Stimulated activated CD4-positive, alpha-beta T cell treated with anti-CD3 and anti-CD28 coated beads, TNF-alpha, amount 100 ng/mL, for 48 hours (primary cell): Measurements from ENCODE around the gene STRN4.
"Not testable (repeated sequence)": the region's sequence is repeated elsewhere in the genome, so short reads cannot be mapped to it uniquely, and the experiment has no call there.

ENCODE experiments used
- DNase-seq, 3 donors: peaks; one replicate each; pipeline ENCODE4 v3.0.0-alpha.2; 2020; ENCODE audit warnings: low read depth in 3 of 3

STRN4 gene

DNA sequence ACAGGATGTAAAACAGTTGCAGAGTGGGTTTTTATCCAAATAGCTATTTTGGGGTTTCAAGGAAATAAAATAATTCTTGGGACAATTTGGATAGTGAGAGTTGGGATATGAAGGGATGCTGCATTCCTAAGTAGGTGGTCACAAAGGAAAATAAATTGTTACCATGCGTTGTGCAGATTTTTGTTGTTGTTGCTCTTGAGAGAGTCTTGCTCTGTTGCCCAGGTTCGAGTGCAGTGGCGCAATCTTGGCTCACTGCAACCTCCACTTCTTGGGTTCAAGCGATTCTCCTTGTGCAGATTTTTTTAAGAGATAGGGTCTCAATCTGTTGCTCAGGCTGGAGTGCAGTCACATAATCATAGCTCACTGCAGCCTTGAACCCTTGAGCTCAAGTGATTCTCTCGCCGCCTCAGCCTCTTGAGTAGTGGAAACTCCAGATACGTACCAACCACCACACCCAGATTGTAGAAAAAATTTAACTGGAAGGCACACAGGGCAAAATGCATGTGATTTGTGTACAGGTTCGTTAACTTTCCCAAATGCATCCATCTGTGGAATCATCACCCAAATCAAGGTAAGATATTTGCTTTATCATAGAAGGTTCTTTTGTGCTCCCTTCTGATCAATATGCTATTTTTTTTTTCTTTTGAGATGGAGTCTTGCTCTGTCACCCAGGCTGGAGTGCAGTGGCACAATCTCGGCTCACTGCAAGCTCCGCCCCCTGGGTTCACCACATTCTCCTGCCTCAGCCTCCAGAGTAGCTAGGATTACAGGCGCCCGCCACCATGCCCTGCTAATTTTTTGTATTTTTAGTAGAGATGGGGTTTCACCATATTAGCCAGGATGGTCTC lies 26.1 kb upstream of the STRN4 start:
- DNase-seq = no peak

DNA sequence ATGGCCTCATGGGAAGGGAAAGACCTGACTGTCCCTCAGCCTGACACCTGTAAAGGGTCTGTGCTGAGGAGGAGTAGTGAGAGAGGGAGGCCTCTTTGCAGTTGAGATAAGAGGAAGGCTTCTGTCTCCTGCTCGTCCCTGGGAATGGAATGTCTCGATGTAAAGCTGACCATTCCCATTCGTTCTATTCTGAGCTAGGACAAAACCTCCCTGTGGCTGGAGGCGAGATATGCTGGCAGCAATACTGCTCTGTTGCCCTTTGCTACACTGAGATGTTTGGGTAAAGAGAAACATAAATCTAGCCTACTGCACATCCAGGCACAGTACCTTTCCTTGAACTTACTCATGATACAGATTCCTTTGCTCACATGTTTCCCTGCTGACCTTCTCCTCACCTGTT lies 22.5 kb upstream of the STRN4 start:
- DNase-seq = not testable (repeated sequence)

DNA sequence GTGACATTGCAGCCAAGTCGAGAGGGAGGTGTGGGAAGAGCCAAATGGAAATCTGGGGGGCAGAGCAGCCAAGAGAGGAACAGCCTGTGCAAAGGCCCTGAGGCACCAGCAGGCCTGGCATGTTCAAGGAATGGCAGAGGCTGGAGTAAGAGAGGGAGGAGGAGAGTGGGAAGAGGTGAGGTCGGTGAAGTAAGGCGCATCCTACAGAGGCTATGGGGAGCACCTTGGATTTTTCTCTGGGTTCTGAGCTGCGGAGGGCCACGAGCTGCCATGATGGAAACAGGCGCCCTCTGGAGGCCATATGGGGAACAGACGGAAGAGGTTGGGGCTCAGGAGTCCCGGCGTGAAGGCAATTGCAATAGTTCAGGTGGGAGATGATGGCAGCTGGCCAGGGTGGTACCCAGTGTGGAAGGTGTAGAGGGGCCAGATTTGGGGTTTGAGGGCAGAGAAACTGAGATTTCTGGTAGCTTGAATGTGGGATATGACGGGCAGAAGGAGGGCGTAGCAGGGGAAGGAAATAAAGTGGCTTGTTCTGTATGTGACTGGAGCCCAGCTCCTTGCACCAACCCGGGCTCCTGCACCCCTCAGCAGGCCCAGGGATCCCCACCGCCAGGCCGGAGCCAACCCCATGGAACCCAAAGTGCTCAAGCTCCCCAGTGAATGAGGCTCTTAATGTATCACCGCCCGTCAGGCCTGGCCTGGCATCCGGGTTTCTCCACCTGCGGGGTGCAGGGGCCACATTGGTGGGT lies 20.5 kb upstream of the STRN4 start:
- DNase-seq = peak; percentile 36 to 43 (median 42)

DNA sequence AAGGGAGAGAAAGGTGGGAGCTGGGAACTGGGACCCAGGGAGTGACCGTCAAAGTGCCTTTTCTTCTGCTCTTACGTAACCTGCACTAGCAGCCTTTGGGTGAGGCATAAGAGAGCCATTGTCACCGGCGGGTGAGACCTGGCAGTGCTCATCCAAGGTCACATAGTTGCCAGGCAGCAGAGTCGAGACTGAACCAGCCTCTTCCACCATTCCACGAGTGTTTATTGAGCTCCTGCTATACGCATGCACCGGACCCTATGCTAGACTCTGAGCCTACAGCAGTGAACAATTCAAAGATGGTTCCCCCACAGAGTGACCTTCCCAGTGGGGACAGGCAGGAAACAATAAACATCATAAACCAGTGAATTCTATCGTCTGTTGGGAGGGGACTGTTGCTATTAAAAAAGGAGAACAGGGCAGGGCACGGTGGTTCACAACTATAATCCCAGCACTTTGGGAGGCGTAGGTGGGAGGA lies 18.6 kb upstream of the STRN4 start:
- DNase-seq = no peak

GRCh38 chr19:46762245-46762890 lies 16.1 kb upstream of the STRN4 start:
- DNase-seq = no peak

DNA sequence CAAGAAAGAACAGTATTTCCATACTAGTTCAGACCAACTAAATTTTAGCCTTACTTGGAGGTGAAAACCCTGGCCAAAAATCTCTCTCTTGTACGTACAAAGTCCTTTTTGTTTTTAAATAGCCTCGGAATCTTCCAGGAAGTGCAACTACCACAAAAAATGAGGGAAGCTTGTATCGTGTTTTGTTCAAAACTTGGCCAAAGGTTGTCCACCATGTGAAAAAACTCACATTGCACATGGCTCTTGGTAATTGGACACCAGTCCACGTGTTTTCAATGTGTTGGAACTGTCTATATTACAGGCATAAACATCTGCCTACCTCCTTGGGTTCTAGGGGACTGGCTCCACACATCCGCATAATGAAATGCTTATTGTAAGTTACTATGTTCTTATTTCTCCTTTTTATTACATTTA lies 15.2 kb upstream of the STRN4 start:
- DNase-seq = no peak

DNA sequence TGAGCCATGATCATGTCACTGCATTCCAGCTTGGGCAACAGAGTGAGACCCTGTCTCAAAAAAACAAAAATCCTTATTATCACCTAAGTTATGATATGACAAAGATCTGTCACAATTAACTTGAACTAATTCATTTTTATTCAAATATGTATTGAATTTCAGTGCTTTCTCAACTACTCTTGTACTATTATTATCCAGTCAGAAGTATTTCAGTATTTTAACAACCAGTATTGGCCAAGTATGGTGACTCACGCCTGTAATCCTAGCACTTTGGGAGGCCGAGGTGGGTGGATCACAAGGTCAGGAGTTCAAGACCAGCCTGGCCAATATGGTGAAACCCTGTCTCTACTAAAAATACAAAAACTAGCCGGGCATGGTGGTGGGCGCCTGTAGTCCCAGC lies 14.6 kb upstream of the STRN4 start:
- not testable (repeated sequence) for DNase-seq

DNA sequence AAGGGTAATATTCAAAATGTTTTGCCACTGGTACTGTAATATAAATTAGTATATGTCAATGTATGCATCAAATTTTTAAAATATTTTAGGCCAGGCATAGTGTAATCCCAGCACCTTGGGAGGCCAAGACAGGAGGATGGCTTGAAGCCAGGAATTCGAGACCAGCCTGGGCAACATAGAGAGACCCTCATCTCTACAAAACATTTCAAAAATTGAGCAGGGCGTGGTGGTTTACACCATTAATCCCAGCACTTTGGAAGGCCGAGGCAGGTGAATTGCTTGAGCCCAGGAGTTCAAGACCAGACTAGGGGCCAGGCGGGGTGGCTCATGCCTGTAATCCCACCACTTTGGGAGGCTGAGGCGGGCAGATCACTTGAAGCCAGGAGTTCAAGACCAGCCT lies 14.1 kb upstream of the STRN4 start:
- DNase-seq = no peak

GRCh38 chr19:46759817-46760333 lies 13.6 kb upstream of the STRN4 start:
- no peak for DNase-seq

GRCh38 chr19:46759206-46759605 lies 13.0 kb upstream of the STRN4 start:
- no peak for DNase-seq

DNA sequence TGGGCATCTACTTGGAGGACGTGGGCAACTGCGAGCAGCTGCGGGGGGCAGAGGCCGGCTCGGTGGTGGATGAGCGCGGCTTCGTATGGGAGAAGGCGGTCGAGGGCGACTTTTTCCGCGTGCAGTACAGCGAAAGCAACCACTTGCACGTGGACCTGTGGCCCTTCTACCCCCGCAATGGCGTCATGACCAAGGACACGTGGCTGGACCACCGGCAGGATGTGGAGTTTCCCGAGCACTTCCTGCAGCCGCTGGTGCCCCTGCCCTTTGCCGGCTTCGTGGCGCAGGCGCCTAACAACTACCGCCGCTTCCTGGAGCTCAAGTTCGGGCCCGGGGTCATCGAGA lies 10.3 kb upstream of the STRN4 start:
- no peak for DNase-seq

DNA sequence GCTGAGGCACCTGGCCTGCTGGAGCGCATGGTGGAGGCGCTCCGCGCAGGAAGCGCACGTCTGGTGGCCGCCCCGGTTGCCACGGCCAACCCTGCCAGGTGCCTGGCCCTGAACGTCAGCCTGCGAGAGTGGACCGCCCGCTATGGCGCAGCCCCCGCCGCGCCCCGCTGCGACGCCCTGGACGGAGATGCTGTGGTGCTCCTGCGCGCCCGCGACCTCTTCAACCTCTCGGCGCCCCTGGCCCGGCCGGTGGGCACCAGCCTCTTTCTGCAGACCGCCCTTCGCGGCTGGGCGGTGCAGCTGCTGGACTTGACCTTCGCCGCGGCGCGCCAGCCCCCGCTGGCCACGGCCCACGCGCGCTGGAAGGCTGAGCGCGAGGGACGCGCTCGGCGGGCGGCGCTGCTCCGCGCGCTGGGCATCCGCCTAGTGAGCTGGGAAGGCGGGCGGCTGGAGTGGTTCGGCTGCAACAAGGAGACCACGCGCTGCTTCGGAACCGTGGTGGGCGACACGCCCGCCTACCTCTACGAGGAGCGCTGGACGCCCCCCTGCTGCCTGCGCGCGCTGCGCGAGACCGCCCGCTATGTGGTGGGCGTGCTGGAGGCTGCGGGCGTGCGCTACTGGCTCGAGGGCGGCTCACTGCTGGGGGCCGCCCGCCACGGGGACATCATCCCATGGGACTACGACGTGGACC lies 9.7 kb upstream of the STRN4 start:
- no peak for DNase-seq

DNA sequence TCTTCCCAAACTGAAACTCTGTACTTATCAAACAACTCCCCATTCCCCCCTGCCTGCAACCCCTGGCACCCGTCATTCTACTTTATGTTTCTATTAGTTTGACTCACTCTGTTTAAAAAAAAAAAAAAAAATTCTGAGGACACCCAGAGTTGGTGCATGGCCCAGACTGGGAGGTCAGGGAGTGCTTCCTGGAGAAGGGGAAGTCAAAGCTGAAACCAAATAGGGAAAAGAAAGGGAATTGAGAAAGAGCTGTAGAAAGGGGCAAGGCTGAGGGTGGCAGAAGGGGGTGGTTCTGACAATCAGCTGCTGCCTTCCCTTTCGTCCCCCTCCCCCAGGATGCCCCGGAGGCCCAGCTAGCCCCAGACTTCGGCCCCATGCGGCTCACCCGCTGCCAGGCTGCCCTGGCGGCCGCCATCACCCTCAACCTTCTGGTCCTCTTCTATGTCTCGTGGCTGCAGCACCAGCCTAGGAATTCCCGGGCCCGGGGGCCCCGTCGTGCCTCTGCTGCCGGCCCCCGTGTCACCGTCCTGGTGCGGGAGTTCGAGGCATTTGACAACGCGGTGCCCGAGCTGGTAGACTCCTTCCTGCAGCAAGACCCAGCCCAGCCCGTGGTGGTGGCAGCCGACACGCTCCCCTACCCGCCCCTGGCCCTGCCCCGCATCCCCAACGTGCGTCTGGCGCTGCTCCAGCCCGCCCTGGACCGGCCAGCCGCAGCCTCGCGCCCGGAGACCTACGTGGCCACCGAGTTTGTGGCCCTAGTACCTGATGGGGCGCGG lies 9.0 kb upstream of the STRN4 start:
- DNase-seq = no peak

GRCh38 chr19:46753420-46754155 lies 7.3 kb upstream of the STRN4 start:
- DNase-seq = peak; percentile 36 to 60 (median 48)

DNA sequence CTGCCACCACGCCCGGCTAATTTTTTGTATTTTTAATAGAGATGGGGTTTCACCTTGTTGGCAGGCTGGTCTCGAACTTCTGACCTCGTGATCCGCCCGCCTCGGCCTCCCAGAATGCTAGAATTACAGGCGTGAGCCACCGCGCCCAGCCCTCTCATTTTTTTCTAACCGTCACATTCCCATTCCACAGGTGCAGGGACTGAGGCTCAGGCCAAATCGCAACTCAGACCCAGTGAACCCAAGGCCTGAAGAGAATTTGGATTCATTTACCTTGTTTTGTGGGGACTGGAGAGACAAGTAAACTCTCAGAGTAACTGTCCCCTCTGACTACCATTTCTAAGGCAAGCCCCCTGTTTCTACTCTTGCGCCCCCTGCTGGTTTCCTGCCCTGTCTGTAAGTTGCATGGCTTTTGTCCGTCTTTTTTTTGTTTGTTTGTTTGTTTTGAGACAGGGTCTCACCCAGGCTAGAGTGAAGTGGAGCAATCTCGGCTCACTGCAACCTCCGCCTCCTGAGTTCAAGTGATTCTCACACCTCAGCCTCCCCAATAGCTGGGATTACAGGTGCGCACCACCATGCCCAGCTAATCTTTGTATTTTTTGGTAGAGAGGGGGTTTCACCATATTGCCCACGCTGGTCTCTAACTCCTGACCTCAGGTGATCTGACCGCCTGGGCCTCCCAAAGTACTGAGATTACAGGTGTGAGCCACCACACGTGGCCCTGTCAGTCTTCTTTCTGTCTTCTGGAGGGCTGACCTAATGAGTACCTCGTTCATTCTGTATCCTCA lies 2.3 kb upstream of the STRN4 start:
- DNase-seq = peak; percentile 52 to 84 (median 67)

- peak in 1 of 3 donors; percentile 27 for DNase-seq
Observed at GRCh38 chr19:46745521-46746280, 549 bp downstream of the STRN4 start, which contains the start of gene FKRP. Gene FKRP (plus strand): TSS chr19:46746057. CDS start chr19:46755451, 9,394 bp downstream.

DNA sequence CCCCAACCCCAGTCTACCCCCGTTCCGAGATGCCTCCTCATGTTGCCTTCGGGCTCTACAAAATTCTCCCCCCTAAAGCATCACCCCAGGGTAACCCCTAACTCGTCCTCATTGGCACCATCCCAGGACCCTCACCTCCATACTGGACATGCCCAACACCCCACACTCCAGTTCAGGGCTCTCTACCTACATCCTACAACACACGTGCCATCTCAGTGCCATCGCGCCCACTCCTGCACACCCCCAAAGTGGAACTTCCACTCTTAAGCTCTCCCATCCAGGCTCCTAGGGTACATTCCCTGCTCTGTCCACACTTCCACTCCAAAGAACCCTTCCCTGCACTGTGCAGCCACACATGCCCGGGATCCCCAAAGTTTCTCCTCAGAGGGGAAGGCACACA lies 1.2 kb downstream of the STRN4 start:
- no peak for DNase-seq

DNA sequence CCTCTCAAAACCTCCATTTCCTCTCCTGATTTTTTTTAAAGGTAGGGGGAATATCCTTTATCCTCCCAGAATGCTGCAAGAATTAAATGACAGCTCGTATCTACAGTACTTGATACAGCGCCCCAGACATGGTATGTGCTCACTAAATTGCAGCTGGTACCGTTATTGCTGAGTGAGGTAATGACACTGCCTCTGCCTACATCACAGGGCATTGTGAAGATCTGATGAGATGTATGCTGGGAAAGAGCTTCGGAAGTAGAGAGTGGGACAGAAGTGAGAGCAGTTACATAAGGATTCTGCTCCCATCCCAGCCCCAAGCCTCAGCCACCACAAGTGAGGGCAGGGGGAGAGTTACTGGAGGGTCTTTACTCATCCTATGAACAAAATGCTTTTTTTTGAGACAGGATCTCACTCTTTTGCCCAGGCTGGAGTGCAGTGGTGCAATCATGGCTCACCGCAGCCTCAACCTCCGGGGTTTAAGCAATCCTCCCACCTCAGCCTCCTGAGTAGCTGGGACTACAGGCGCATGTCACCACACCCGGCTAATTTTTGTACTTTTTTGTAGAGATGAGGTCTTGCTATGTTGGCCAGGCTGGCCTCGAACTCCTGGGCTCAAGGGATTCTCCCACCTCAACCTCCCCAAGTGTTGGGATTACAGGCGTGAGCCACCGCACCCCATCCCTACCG lies 2.1 kb downstream of the STRN4 start:
- no peak for DNase-seq
